Activated CD8-positive, alpha-beta T cell treated with anti-CD3 and anti-CD28 coated beads, Interleukin-2, amount 10 ng/mL, durations not matched to agents 7 days and 5 days (primary cell): ENCODE data around the gene QSOX2. TPM values are rescaled to one million over a fixed set of nuclear protein-coding genes. Genes with fewer than 3 reads are reported as not detected.

Experiments
- ATAC-seq: fragments of 150-1000 bp; cut with Tn5 transposase; one replicate; pipeline ENCODE4 v1.10.0; 2021; ENCODE audit warnings: moderate library complexity
- CTCF ChIA-PET: fragments of 350-600 bp; sonication (Branson Sonifier 250); formaldehyde crosslinking; loops from one replicate; lab custom pipeline; 2021; ENCODE audit warnings: antibody characterized with exemption; lab: Charles Lee
- POLR2A ChIA-PET: fragments of 350-600 bp; sonication (Branson Sonifier 250); formaldehyde crosslinking; loops from one replicate; lab custom pipeline; 2021; ENCODE audit warnings: antibody characterized with exemption; lab: Charles Lee
- DNase-seq: peaks from one replicate; pipeline ENCODE4 v3.0.0-alpha.2; 2020
- H3K27ac Mint-ChIP-seq: one replicate; pipeline ENCODE4 v1.8.0; 2021; ENCODE audit warnings: mild to moderate bottlenecking, mixed read lengths
- H3K27me3 Mint-ChIP-seq: one replicate; pipeline ENCODE4 v1.8.0; 2021; ENCODE audit warnings: low read depth, mixed read lengths
- H3K36me3 Mint-ChIP-seq: one replicate; pipeline ENCODE4 v1.8.0; 2021; ENCODE audit warnings: low read depth, mixed read lengths
- H3K4me1 Mint-ChIP-seq: one replicate; pipeline ENCODE4 v1.8.0; 2021; ENCODE audit warnings: low read depth, mixed read lengths
- H3K4me3 Mint-ChIP-seq: one replicate; pipeline ENCODE4 v1.8.0; 2021; ENCODE audit warnings: mild to moderate bottlenecking, mixed read lengths
- H3K9me3 Mint-ChIP-seq: one replicate; pipeline ENCODE4 v1.8.0; 2022; ENCODE audit warnings: mixed read lengths; ENCODE audit not compliant: insufficient read depth
- total RNA-seq, 2 experiments: library from RNA; stranded (reverse); gene quantifications; one replicate each; pipeline ENCODE4 v1.2.3, GENCODE V29; 2021

QSOX2 gene
- total RNA-seq, 2 experiments from 2014 or later = 11.4 to 12.6 TPM

GRCh38 chr9:136219276-136219675 is 26.3 kb downstream of the QSOX2 start:
- H3K27ac Mint-ChIP-seq = no peak overlapping the region
- POLR2A ChIA-PET = no interaction called here
- no peak for DNase-seq
- no peak overlapping the region for H3K4me3 Mint-ChIP-seq
- H3K27me3 Mint-ChIP-seq = no peaks in the 10 kb centered on the region
- peaks cover 17% of the 10 kb centered on the region for H3K4me1 Mint-ChIP-seq
- H3K36me3 Mint-ChIP-seq = peaks cover 34% of the 10 kb centered on the region
- no peak for ATAC-seq
- peaks cover 3% of the 10 kb centered on the region for H3K9me3 Mint-ChIP-seq
- CTCF ChIA-PET = no interaction called here

GRCh38 chr9:136218673-136219072 is 26.9 kb downstream of the QSOX2 start:
- Mint-ChIP-seq H3K4me1 (peaks cover 17% of the 10 kb centered on the region), H3K9me3 (peaks cover 3% of the 10 kb centered on the region), H3K27ac (no peak overlapping the region), H3K4me3 (no peak overlapping the region), H3K27me3 (no peaks in the 10 kb centered on the region), H3K36me3 (peaks cover 38% of the 10 kb centered on the region)
- POLR2A ChIA-PET = no interaction called here
- DNase-seq = no peak
- CTCF ChIA-PET = no interaction called here
- no peak for ATAC-seq

GRCh38 chr9:136218271-136218670 is 27.3 kb downstream of the QSOX2 start:
- Mint-ChIP-seq H3K27ac (no peak overlapping the region), H3K4me3 (no peak overlapping the region), H3K27me3 (no peaks in the 10 kb centered on the region), H3K9me3 (peaks cover 3% of the 10 kb centered on the region), H3K36me3 (peaks cover 38% of the 10 kb centered on the region), H3K4me1 (peaks cover 17% of the 10 kb centered on the region)
- CTCF ChIA-PET = no interaction called here
- POLR2A ChIA-PET = no interaction called here
- DNase-seq = no peak
- no peak for ATAC-seq

GRCh38 chr9:136216541-136217244 is 28.9 kb downstream of the QSOX2 start:
- POLR2A ChIA-PET = no interaction called here
- Mint-ChIP-seq H3K36me3 (peaks cover 41% of the 10 kb centered on the region), H3K4me1 (peaks cover 14% of the 10 kb centered on the region), H3K27me3 (no peaks in the 10 kb centered on the region), H3K4me3 (no peak overlapping the region), H3K27ac (no peak overlapping the region), H3K9me3 (peaks cover 3% of the 10 kb centered on the region)
- ATAC-seq = no peak
- DNase-seq = no peak
- CTCF ChIA-PET = interaction anchor here (0.5 kb wide), 1 partner anchor 228 kb away, joined by 3 read pairs; no protein-coding TSS in a partner anchor

GRCh38 chr9:136213733-136214132 is 31.9 kb downstream of the QSOX2 start:
- Mint-ChIP-seq H3K4me1 (no peaks in the 10 kb centered on the region), H3K9me3 (peaks cover 3% of the 10 kb centered on the region), H3K4me3 (no peak overlapping the region), H3K27ac (no peak overlapping the region), H3K27me3 (no peaks in the 10 kb centered on the region), H3K36me3 (peaks cover 35% of the 10 kb centered on the region)
- ChIA-PET POLR2A (no interaction called here), CTCF (no interaction called here)
- DNase-seq = no peak
- ATAC-seq = no peak

- H3K27ac Mint-ChIP-seq = no peak overlapping the region
- H3K4me1 Mint-ChIP-seq = no peaks in the 10 kb centered on the region
- POLR2A ChIA-PET = no interaction called here
- no peak for DNase-seq
- no peak overlapping the region for H3K4me3 Mint-ChIP-seq
- peaks cover 3% of the 10 kb centered on the region for H3K9me3 Mint-ChIP-seq
- ATAC-seq = no peak
- H3K36me3 Mint-ChIP-seq = peaks cover 37% of the 10 kb centered on the region
- no peaks in the 10 kb centered on the region for H3K27me3 Mint-ChIP-seq
- CTCF ChIA-PET = no interaction called here
Observed at GRCh38 chr9:136212345-136212950, 33.2 kb downstream of the QSOX2 start.

GRCh38 chr9:136211441-136212344 is 33.9 kb downstream of the QSOX2 start:
- CTCF ChIA-PET = no interaction called here
- H3K4me3 Mint-ChIP-seq = no peak overlapping the region
- H3K36me3 Mint-ChIP-seq = peaks cover 37% of the 10 kb centered on the region
- H3K27ac Mint-ChIP-seq = no peak overlapping the region
- ATAC-seq (no peak), DNase-seq (no peak)
- H3K4me1 Mint-ChIP-seq = no peaks in the 10 kb centered on the region
- peaks cover 3% of the 10 kb centered on the region for H3K9me3 Mint-ChIP-seq
- no peaks in the 10 kb centered on the region for H3K27me3 Mint-ChIP-seq
- POLR2A ChIA-PET = no interaction called here

- Mint-ChIP-seq H3K27me3 (no peaks in the 10 kb centered on the region), H3K27ac (no peak overlapping the region), H3K4me3 (no peak overlapping the region), H3K9me3 (peaks cover 3% of the 10 kb centered on the region), H3K36me3 (peaks cover 38% of the 10 kb centered on the region), H3K4me1 (no peaks in the 10 kb centered on the region)
- ATAC-seq (no peak), DNase-seq (no peak)
- ChIA-PET CTCF (no interaction called here), POLR2A (no interaction called here)
Observed at GRCh38 chr9:136211006-136211405, 34.6 kb downstream of the QSOX2 start.

- Mint-ChIP-seq H3K4me3 (no peak overlapping the region), H3K27me3 (no peaks in the 10 kb centered on the region), H3K9me3 (peaks cover 3% of the 10 kb centered on the region), H3K4me1 (no peaks in the 10 kb centered on the region), H3K27ac (no peak overlapping the region), H3K36me3 (peaks cover 32% of the 10 kb centered on the region)
- CTCF ChIA-PET = no interaction called here
- POLR2A ChIA-PET = no interaction called here
- no peak for DNase-seq
- no peak for ATAC-seq
Observed at GRCh38 chr9:136210276-136210675, 35.3 kb downstream of the QSOX2 start.

- Mint-ChIP-seq H3K36me3 (peaks cover 27% of the 10 kb centered on the region), H3K4me3 (no peak overlapping the region), H3K9me3 (peaks cover 2% of the 10 kb centered on the region), H3K4me1 (no peaks in the 10 kb centered on the region), H3K27ac (no peak overlapping the region), H3K27me3 (no peaks in the 10 kb centered on the region)
- DNase-seq = no peak
- CTCF ChIA-PET = no interaction called here
- ATAC-seq = no peak
- POLR2A ChIA-PET = no interaction called here
Observed at GRCh38 chr9:136209786-136210185, 35.8 kb downstream of the QSOX2 start.

GRCh38 chr9:136209232-136209631 is 36.4 kb downstream of the QSOX2 start:
- H3K27ac Mint-ChIP-seq = no peak overlapping the region
- CTCF ChIA-PET = no interaction called here

GRCh38 chr9:136208675-136209074 is 36.9 kb downstream of the QSOX2 start:
- POLR2A ChIA-PET = no interaction called here
- Mint-ChIP-seq H3K27me3 (peaks cover 7% of the 10 kb centered on the region), H3K4me3 (no peak overlapping the region), H3K27ac (no peak overlapping the region), H3K4me1 (no peaks in the 10 kb centered on the region), H3K36me3 (peaks cover 16% of the 10 kb centered on the region), H3K9me3 (no peaks in the 10 kb centered on the region)
- DNase-seq (no peak), ATAC-seq (no peak)
- CTCF ChIA-PET = no interaction called here

More at GRCh38 chr9:136209232-136209631, 36.4 kb downstream of the QSOX2 start:
- H3K4me1 Mint-ChIP-seq = no peaks in the 10 kb centered on the region
- DNase-seq = no peak
- POLR2A ChIA-PET = no interaction called here
- H3K4me3 Mint-ChIP-seq = no peak overlapping the region
- peaks cover 21% of the 10 kb centered on the region for H3K36me3 Mint-ChIP-seq
- no peaks in the 10 kb centered on the region for H3K9me3 Mint-ChIP-seq
- ATAC-seq = no peak
- H3K27me3 Mint-ChIP-seq = peaks cover 1% of the 10 kb centered on the region
